Measurements from ENCODE around the gene CLIP1. TPM values are rescaled to one million over a fixed set of nuclear protein-coding genes. Genes with fewer than 3 reads are reported as not detected.

CLIP1 gene
- total and polyA plus RNA-seq, 2 of the 4 experiments (the other 2 are of a cell fraction), result 38.0 to 54.8 TPM

DNA sequence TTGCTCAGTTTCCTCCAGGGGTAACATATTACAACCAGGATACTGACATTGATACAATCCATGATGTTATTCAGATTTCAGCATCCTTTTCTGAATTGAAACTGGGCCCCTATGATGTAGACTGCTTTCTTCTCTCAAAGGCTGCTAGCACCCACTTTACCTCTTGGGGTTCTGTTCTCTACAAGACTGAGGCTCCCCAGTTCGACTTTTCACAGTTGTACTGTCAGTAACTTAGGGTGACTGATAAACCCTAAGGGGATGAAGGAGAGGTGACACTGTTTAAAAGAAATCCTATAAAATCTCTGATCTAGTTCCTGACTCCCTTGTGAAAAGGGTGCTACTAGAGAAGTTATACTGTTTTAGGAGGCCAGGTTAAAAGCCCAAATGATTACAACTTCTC is 157.0 kb downstream of the CLIP1 start:
- TF ChIP-seq FOS (IDR thresholded peaks at IDR 0.05; ENCODE audit: low read depth, low read length) (no peak), MAFK (IDR thresholded peaks at IDR 0.05; ENCODE audit: low read depth, low read length) (no peak), RCOR1 (IDR thresholded peaks at IDR 0.05; ENCODE audit: insufficient replicate concordance, low read length) (no peak), MAZ (IDR thresholded peaks at IDR 0.05; ENCODE audit: borderline replicate concordance, low read depth, low read length) (no peak), RFX5 (IDR thresholded peaks at IDR 0.05; ENCODE audit: low read depth, low read length) (no peak), BHLHE40 (IDR thresholded peaks at IDR 0.05; ENCODE audit: low read depth, low read length) (no peak), CEBPB (IDR thresholded peaks at IDR 0.05; ENCODE audit: low read depth, low read length) (no peak), RAD21 (IDR thresholded peaks at IDR 0.05; ENCODE audit: low read length) (no peak), POLR2A (IDR thresholded peaks at IDR 0.05; ENCODE audit: low read depth, low read length) (no peak), MXI1 (IDR thresholded peaks at IDR 0.05; ENCODE audit: borderline replicate concordance, low read depth, low read length) (no peak), SMC3 (IDR thresholded peaks at IDR 0.05; ENCODE audit: low read depth, low read length) (no peak), NFE2L2 (IDR thresholded peaks at IDR 0.05; ENCODE audit: low read depth, low read length) (no peak), CHD1 (IDR thresholded peaks at IDR 0.05; ENCODE audit: low read depth, low read length) (no peak)
- TF ChIP-seq, protein P1, sequence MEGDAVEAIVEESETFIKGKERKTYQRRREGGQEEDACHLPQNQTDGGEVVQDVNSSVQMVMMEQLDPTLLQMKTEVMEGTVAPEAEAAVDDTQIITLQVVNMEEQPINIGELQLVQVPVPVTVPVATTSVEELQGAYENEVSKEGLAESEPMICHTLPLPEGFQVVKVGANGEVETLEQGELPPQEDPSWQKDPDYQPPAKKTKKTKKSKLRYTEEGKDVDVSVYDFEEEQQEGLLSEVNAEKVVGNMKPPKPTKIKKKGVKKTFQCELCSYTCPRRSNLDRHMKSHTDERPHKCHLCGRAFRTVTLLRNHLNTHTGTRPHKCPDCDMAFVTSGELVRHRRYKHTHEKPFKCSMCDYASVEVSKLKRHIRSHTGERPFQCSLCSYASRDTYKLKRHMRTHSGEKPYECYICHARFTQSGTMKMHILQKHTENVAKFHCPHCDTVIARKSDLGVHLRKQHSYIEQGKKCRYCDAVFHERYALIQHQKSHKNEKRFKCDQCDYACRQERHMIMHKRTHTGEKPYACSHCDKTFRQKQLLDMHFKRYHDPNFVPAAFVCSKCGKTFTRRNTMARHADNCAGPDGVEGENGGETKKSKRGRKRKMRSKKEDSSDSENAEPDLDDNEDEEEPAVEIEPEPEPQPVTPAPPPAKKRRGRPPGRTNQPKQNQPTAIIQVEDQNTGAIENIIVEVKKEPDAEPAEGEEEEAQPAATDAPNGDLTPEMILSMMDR (conservative IDR thresholded peaks at IDR 0.05; ENCODE audit: low read depth, low read length), result no peak
- TF ChIP-seq, protein P2, sequence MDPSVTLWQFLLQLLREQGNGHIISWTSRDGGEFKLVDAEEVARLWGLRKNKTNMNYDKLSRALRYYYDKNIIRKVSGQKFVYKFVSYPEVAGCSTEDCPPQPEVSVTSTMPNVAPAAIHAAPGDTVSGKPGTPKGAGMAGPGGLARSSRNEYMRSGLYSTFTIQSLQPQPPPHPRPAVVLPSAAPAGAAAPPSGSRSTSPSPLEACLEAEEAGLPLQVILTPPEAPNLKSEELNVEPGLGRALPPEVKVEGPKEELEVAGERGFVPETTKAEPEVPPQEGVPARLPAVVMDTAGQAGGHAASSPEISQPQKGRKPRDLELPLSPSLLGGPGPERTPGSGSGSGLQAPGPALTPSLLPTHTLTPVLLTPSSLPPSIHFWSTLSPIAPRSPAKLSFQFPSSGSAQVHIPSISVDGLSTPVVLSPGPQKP (IDR thresholded peaks at IDR 0.05; ENCODE audit: borderline replicate concordance, low read depth, low read length), result no peak
- TF ChIP-seq, protein P3, sequence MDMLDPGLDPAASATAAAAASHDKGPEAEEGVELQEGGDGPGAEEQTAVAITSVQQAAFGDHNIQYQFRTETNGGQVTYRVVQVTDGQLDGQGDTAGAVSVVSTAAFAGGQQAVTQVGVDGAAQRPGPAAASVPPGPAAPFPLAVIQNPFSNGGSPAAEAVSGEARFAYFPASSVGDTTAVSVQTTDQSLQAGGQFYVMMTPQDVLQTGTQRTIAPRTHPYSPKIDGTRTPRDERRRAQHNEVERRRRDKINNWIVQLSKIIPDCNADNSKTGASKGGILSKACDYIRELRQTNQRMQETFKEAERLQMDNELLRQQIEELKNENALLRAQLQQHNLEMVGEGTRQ (IDR thresholded peaks at IDR 0.05; ENCODE audit: low read depth, low read length), result no peak
- Histone ChIP-seq H3K9me3 (ENCODE audit: control insufficient read depth, insufficient read depth, low read length) (no peaks in the 10 kb centered on the region), H3K18ac (ENCODE audit: low read depth, low read length) (no peak overlapping the region), H2BK5ac (ENCODE audit: low read depth, low read length, poor library complexity, severe bottlenecking) (no peak overlapping the region), H3K9me1 (ENCODE audit: insufficient read depth, low read length) (no peaks in the 10 kb centered on the region), H2BK15ac (ENCODE audit: low read depth, low read length) (no peak overlapping the region), H3K4me3 (ENCODE audit: insufficient read depth, low read depth, low read length) (peak overlapping the region; percentile 71), H3K27me3 (ENCODE audit: control insufficient read depth, insufficient read depth, low read length) (no peaks in the 10 kb centered on the region), H2AK5ac (ENCODE audit: low read depth, low read length) (peak overlapping the region; percentile 9; the same call in 1 of the 2 replicates), H3K36me3 (ENCODE audit: control insufficient read depth, insufficient read depth, low read length) (peaks cover 12% of the 10 kb centered on the region), H3K23ac (ENCODE audit: low read depth, low read length) (peak overlapping the region; percentile 14; the same call in 1 of the 2 replicates), H2AFZ (replicated peaks; ENCODE audit: low read length, poor library complexity) (peak overlapping the region; percentile 98), H3K79me1 (ENCODE audit: low read depth in 1 of 2, low read length in 2 of 2) (peaks cover 9 to 17% of the 10 kb centered on the region in 2 experiments; a peak in 3 of 4 replicates), H3K4ac (ENCODE audit: low read depth, low read length) (peak overlapping the region; percentile 86), H3K27ac (ENCODE audit: insufficient read depth, low read length) (no peak overlapping the region; the same call in 1 of the 2 replicates), H3K4me1 (ENCODE audit: control insufficient read depth, insufficient read depth, low read length) (peaks cover 1% of the 10 kb centered on the region; the same call in 1 of the 2 replicates), H4K8ac (ENCODE audit: low read depth in 2 of 2, low read length in 2 of 2) (peak overlapping the region; percentile 85 to 99), H3K56ac (ENCODE audit: extremely low read depth, insufficient read depth, low read length) (0 out of 2 replicates have a peak overlapping the region, but pooled peaks have one; percentile 29), H4K5ac (ENCODE audit: low read depth, low read length) (peak overlapping the region; percentile 91), H2BK120ac (ENCODE audit: low read depth, low read length) (no peak overlapping the region), H3K9ac (ENCODE audit: low read depth, low read length) (peak overlapping the region; percentile 81), H2BK20ac (ENCODE audit: low read depth, low read length) (no peak overlapping the region), H3K14ac (replicated peaks; ENCODE audit: low read depth, low read length) (peak overlapping the region; percentile 88), H3K4me2 (ENCODE audit: low read depth, low read length) (peak overlapping the region; percentile 91), H2AK9ac (replicated peaks; ENCODE audit: low read depth, low read length, poor library complexity) (peak overlapping the region; percentile 80), H4K91ac (ENCODE audit: insufficient read depth, low read depth, low read length) (peak overlapping the region; percentile 90; the same call in 1 of the 2 replicates), H4K20me1 (ENCODE audit: insufficient read depth, low read length) (no peaks in the 10 kb centered on the region)
- DNase-seq (no peak), ATAC-seq (ENCODE audit: low read depth) (no peak)
- POLR2A ChIA-PET (ENCODE audit: unreplicated experiment), result interaction anchor here (0.5 kb wide), 1 partner anchor 11 kb away, joined by 8 read pairs; no protein-coding TSS in a partner anchor
- intact Hi-C loops (cut with micrococcal nuclease) (no loop called here), dilution Hi-C loops (cut with HindIII; ENCODE audit: low sequenced_read_pairs, unreplicated experiment) (no loop called here), in situ Hi-C loops (cut with MboI; ENCODE audit: low sequenced_read_pairs) (no loop called here)
- CTCF ChIA-PET, result no interaction called here
- WGBS, 2 experiments (ENCODE audit: extremely low coverage in 2 of 2, insufficient read length in 1 of 2), result no CpG with 5 or more reads among the region's 1 CpG
- no TSS peak for BruUV-seq (replicated peaks)

Measured in IMR-90 (cell line).